Suprapubic skin (tissue), 4 donors: ENCODE data around the gene ACTL8. TPM values are rescaled to one million over a fixed set of nuclear protein-coding genes. Genes with fewer than 3 reads are reported as not detected.

Experiments
- DNase-seq, 2 donors: peaks; one replicate each; pipeline ENCODE4 v3.0.0-alpha.2; 2019; ENCODE audit warnings: low spot score in 2 of 2
- H3K27ac ChIP-seq: fragments of 200-600 bp; sonication (generic); one replicate; pipeline ENCODE4 v1.5.1; 2019
- H3K27me3 ChIP-seq: fragments of 200-600 bp; sonication (generic); one replicate; pipeline ENCODE4 v1.5.1; 2019
- H3K36me3 ChIP-seq: fragments of 200-600 bp; sonication (generic); one replicate; pipeline ENCODE4 v1.5.1; 2019
- H3K4me1 ChIP-seq: fragments of 200-600 bp; sonication (generic); one replicate; pipeline ENCODE4 v1.5.1; 2019
- H3K4me3 ChIP-seq: fragments of 200-600 bp; sonication (generic); one replicate; pipeline ENCODE4 v1.5.1; 2019; ENCODE audit warnings: mild to moderate bottlenecking
- H3K9me3 ChIP-seq: fragments of 200-600 bp; sonication (generic); one replicate; pipeline ENCODE4 v1.5.1; 2019
- CTCF ChIP-seq, 2 donors: fragments of 200-600 bp in 1 of 2; fragments of 450-650 bp in 1 of 2; sonication (generic) in 1 of 2; IDR thresholded peaks; one replicate each; pipeline ENCODE4 v1.5.1; 2016 to 2019; ENCODE audit warnings: antibody characterized with exemption in 2 of 2, mild to moderate bottlenecking in 1 of 2, moderate library complexity in 1 of 2
- EP300 ChIP-seq: sonication (generic); formaldehyde crosslinking; IDR thresholded peaks from one replicate; pipeline ENCODE4 v1.6.1; 2017; ENCODE audit warnings: antibody characterized with exemption
- POLR2A ChIP-seq, 2 donors: fragments of 450-650 bp; IDR thresholded peaks; one replicate each; pipeline ENCODE4 v1.6.1; 2017; ENCODE audit warnings: antibody characterized with exemption in 2 of 2, mild to moderate bottlenecking in 2 of 2, moderate library complexity in 2 of 2
- POLR2AphosphoS5 ChIP-seq, 3 donors: sonication (generic); formaldehyde crosslinking; IDR thresholded peaks; one replicate each; pipeline ENCODE4 v1.6.1; 2017; ENCODE audit warnings: antibody characterized with exemption in 3 of 3
- WGBS: methylation state at CpG from one replicate; pipeline ENCODE4 v1.1.5; 2018; 5-methylcytosine and 5-hydroxymethylcytosine counted together
- total RNA-seq, 4 donors: library from RNA; depleted of rRNA; stranded (reverse); fragments of >200 nt; gene quantifications; one replicate each; pipeline ENCODE4 v1.1.0, GENCODE V29; 2016

Gene ACTL8
- total RNA-seq, 4 donors from 2014 or later = not detected

- H3K4me3 ChIP-seq = no peak overlapping the region
- WGBS = 54% methylated on average over 7 of the region's 7 CpGs
- no peaks in the 10 kb centered on the region for H3K4me1 ChIP-seq
- no peak overlapping the region for H3K27ac ChIP-seq
- TF ChIP-seq EP300 (no peak), POLR2A (IDR thresholded peaks at IDR 0.05) (no peak), POLR2AphosphoS5 (IDR thresholded peaks at IDR 0.05) (no peak), CTCF (IDR thresholded peaks at IDR 0.05) (no peak)
- no peaks in the 10 kb centered on the region for H3K36me3 ChIP-seq
- no peaks in the 10 kb centered on the region for H3K9me3 ChIP-seq
- H3K27me3 ChIP-seq = peaks cover 46% of the 10 kb centered on the region
- no peak for DNase-seq
These were observed 19.3 kb upstream of the ACTL8 start for GRCh38 chr1:17735793-17736192.

GRCh38 chr1:17736625-17737024 is 18.5 kb upstream of the ACTL8 start:
- no peak overlapping the region for H3K27ac ChIP-seq
- TF ChIP-seq POLR2A (IDR thresholded peaks at IDR 0.05) (no peak), CTCF (IDR thresholded peaks at IDR 0.05) (no peak), EP300 (no peak), POLR2AphosphoS5 (IDR thresholded peaks at IDR 0.05) (no peak)
- H3K9me3 ChIP-seq = no peaks in the 10 kb centered on the region
- no peak for DNase-seq
- H3K4me1 ChIP-seq = no peaks in the 10 kb centered on the region
- WGBS = 55% methylated on average over 6 of the region's 6 CpGs
- no peaks in the 10 kb centered on the region for H3K36me3 ChIP-seq
- peaks cover 52% of the 10 kb centered on the region for H3K27me3 ChIP-seq
- H3K4me3 ChIP-seq = no peak overlapping the region

GRCh38 chr1:17739050-17739449 is 16.1 kb upstream of the ACTL8 start:
- Histone ChIP-seq H3K4me1 (no peaks in the 10 kb centered on the region), H3K27me3 (peaks cover 63% of the 10 kb centered on the region), H3K36me3 (no peaks in the 10 kb centered on the region), H3K4me3 (no peak overlapping the region), H3K9me3 (no peaks in the 10 kb centered on the region), H3K27ac (no peak overlapping the region)
- DNase-seq = no peak
- TF ChIP-seq POLR2AphosphoS5 (IDR thresholded peaks at IDR 0.05) (no peak), CTCF (IDR thresholded peaks at IDR 0.05) (no peak), POLR2A (IDR thresholded peaks at IDR 0.05) (no peak)

GRCh38 chr1:17741052-17741451 is 14.1 kb upstream of the ACTL8 start:
- Histone ChIP-seq H3K4me1 (no peaks in the 10 kb centered on the region), H3K27ac (no peak overlapping the region), H3K27me3 (peaks cover 58% of the 10 kb centered on the region), H3K4me3 (no peak overlapping the region), H3K9me3 (no peaks in the 10 kb centered on the region), H3K36me3 (no peaks in the 10 kb centered on the region)
- 76% methylated on average over 5 of the region's 5 CpGs for WGBS
- no peak for DNase-seq
- TF ChIP-seq POLR2A (IDR thresholded peaks at IDR 0.05) (no peak), EP300 (no peak), POLR2AphosphoS5 (IDR thresholded peaks at IDR 0.05) (no peak), CTCF (IDR thresholded peaks at IDR 0.05) (no peak)

- no peak for TF ChIP-seq POLR2AphosphoS5 (IDR thresholded peaks at IDR 0.05)
- no peak for TF ChIP-seq CTCF (IDR thresholded peaks at IDR 0.05)
- no peak for TF ChIP-seq EP300
- TF ChIP-seq POLR2A (IDR thresholded peaks at IDR 0.05) = no peak
- DNase-seq = no peak
- Histone ChIP-seq H3K36me3 (no peaks in the 10 kb centered on the region), H3K9me3 (no peaks in the 10 kb centered on the region), H3K27ac (no peak overlapping the region), H3K4me3 (no peak overlapping the region), H3K27me3 (peaks cover 46% of the 10 kb centered on the region), H3K4me1 (no peaks in the 10 kb centered on the region)
- 28% methylated on average over 5 of the region's 5 CpGs for WGBS
These were observed 12.6 kb upstream of the ACTL8 start for GRCh38 chr1:17742583-17742982.
